Suppressor macrophage (primary cell): ENCODE measurements around the gene DNM1.

Experiments
- DNase-seq, 4 experiments: peaks; one replicate each; pipeline ENCODE4 v3.0.0-alpha.2; 2020 to 2022
- total RNA-seq, 17 experiments: gene quantifications; one replicate each; lab custom pipeline; 2026; ENCODE audit warnings: mixed read lengths in 6 of 17, inconsistent platforms in 3 of 17; lab: John Stamatoyannopoulos, UW

Gene DNM1
- total RNA-seq: 0.42 to 8.7 (median 2.9) reads per million in 17 experiments

DNA sequence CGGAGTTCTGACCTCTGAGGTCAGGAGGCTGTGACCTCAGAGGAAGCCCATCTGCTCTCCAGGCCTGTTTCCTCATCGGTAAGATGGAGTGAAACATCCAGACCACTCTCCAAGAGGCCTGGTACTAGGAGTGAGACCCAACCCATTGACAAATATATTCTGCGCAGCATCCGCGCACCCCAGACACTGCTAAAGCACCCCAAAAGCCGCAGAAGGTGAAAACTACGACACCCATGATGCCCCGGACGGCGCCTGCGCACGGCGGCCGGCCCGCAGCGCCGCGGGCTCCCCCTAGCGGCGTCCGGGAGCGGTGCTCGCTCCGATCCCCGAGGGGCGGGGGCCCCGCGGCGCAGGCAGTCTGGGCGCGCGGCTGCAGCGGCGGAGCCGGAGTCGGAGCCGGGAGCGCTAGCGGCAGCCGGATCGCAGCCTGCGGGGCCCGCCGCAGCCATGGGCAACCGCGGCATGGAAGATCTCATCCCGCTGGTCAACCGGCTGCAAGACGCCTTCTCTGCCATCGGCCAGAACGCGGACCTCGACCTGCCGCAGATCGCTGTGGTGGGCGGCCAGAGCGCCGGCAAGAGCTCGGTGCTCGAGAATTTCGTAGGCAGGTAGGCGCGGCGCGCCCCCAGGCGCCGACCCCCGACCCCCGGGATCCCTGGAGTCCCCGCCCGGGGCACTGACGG, at the start of gene DNM1:
Gene DNM1, plus strand, starts transcription at position 356 of the 683 bp plus-strand sequence. Its CDS starts 92 bp downstream, at position 448.
- peak; percentile 75 to 91 (median 86) for DNase-seq

DNA sequence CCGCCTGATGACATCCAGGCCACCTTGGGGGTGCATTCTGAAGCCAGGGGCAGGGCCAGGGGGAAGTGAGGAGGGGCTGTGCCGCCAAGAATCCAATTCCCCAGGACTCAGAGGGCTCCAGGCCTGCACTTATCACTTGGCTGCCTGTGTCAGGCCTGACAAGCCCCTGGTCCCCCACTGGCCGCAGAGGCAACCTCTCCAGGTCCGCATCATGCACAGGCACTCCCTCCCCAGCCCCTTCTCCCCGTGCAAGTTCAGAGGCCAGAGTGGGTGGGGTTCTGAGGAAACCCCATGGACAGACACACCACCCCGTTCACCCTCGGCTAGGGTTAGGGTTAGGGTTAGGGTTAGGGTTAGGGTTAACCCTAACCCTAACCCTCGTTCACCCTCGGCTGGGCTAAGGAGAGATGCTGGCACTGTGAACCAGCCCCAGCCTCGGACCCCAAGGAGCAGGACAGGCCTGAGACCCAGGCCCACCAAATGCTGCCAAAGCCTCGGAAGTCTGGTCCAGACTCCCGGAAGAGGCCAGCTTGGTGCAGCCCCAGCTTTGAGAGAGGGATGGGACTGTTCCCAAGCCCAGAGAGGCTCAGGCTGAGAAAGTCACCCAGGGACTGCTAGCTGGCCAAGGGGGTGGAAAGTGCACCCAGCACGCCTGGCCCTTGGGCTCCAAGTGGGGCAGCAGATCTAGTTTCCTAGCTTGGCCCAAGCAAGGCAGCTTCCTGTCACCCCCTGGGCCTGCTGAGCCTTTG, 49.1 kb upstream of the DNM1 start:
- DNase-seq: no peak

DNA sequence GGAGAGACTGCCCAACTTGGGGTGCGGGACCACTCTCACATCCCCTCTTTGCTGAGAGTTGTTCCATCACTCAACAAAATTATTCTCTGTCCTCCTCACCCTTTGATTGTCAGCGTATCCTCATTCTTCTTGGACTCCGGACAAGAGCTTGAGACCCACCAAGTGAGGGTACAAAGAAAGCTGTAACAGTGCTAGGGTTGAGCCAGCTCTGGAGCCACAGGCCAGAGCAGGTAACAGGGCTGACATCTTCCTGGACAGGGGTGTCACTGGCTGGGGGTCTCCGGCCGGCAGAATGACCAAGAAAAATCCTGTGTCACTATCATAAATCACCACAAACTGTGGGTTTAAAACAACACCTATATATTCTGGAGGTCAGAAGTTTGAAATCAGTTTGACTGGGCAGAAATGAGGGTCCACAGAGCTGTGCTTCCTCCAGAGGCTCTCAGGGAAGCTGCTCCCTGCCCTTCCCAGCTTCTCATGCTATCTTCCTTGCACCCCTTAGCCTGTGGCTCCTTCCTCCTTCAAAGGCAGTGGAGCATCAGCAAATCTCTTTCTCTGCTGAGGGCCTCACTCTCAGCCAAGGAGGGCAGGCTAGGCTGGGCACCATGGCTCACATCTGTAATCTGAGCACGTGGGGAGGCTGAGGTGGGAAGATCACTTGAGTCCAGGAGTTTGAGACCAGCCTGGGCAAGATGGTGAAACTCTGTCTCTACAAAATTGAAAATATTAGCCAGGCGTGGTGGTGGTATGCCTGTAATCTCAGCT, 47.3 kb upstream of the DNM1 start:
- no peak for DNase-seq

DNA sequence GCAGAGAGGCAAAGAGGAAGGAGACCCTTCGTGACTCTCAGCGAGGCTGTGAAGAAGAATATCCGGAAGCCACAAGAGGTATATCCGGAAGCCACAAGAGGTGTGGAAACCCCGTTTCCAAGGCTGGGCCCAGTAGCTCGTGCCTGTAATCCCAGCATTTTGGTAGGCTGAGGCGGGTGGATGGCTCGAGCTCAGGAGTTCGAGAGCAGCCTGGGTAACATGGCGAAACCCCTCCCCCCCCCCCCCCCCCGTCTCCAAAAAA, 43.7 kb upstream of the DNM1 start:
- peak; percentile 36 to 59 (median 49) for DNase-seq

DNA sequence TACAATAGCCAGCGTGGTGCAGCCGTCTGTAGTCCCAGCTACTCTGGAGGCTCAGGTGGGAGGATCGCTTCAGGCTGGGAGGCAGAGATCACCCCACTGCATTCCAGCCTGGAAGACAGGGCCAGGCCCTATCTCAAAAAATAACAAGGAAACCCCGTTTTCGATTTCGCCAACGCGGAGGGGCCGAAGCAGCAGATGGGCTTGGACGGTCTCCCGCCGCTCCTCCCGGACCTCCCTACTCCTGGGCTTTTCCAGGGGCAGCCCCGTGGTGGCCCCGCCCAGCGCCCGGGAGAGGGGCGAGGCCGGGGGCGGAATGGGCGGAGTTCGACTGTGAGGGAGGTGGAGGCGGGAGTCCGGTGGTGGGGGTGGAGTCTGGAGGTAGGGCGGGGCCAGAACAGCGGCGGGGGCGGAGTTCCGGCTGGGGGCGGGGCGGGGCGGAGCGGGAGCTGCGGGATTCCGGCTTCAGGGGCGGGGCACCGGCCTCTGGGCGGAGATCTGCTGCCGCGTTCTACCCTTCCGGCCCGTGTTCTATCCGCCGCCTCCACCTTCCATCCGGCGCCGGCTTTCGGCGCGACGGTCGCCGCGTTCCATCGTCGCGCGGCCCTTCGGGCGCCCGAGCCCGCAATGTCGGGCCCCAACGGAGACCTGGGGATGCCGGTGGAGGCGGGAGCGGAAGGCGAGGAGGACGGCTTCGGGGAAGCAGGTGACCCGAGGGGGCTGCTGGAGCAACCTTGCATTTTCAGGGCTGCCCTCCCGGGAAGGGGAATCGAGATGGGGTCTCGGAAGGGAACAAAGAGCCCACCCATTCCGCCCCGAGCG, 43.2 kb upstream of the DNM1 start, which contains the start of gene BBLN:
Gene BBLN, plus strand, starts transcription at position 482 of the 819 bp plus-strand sequence. Its CDS starts 143 bp downstream, at position 625.
- DNase-seq: peak; percentile 87 to 97 (median 92)

DNA sequence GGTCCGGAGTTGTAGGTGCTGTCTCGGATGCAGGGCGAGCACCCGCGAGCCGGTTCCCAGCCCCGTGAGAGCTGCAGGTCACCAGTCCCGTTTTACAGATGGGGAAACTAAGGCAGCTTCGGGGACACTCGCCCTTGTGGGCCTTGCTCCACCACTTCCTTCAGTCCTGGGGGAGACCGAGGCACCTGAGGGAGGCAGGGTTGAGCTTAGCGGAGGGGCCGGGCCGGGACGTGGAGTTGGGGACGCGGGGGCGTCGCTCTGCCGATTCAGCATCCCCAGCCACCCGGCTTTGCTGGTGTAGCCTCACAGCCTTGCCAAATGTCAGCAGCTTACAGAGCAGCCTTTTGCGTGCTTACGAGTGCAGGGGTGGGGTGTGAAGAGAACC, 42.6 kb upstream of the DNM1 start:
- peak; percentile 58 to 80 (median 74) for DNase-seq

DNA sequence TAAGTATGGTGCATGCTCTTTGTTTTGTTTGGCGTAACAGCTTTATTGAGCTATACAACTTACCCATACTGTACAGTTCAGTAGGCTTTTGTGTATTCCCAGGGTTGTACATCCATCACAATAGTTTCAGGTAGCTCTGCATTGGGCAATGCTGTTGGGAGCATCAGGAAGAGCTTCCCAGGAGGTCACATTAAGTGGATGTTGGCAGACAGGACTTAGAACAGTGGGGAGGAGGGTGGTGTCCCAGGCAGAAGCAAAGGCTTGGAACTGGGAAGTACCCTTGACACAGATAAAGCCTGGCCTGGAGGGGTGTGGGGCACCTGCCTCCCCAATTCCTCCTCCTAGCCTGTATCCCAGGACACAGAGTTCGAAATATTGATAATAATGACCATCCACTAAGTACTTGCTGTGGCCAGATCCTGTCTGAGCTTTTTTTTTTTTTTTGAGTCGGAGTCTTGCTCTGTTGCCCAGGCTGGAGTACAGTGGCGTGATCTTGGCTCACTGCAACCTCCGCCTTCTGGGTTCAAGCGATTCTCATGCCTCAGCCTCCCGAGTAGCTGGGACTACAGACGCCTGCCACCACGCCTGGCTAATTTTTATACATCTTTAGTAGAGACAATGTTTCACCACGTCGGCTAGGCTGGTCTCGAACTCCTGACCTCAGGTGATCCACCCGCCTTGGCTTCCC, 41.8 kb upstream of the DNM1 start:
- DNase-seq: peak in 3 of 4 experiments; percentile 20 to 27 (median 23)

DNA sequence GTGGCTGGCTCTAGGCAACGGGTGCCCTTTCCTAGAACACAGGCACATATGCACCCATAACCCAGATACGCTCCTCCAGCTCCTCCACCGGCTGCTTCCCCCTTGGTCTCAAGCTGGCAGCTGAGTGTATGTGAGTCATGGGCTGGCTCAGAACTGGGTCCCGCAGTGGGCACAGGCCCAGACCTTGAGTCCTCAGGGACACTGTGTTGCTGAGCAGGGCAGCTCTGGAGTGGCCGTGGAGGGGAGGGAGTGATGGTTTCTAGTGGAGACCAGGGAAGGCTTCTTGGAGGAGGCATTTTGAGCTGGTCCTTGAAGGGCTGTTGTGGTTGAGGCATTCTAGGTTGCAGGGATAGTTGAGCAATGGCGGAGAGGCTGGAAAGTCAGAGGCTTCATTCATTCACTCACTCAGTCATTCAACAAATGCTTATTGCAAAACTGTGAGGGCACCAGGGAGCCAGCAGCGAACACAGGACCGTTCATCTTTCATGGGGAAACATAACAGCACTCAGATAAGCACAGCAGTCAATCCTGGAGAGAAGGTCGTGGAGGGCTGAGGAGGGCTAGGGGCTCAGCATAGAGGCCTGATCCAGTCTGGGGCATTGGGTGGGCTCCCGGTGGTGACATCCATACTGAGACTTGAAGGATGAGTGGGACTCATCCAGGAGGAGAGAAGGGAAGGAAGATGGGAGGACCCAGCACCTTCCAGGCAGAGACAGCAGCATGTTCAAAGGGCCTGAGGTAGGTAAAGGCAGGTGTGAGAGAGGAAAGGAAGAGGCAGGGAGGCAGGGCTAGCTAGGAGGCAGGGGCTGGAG, 40.8 kb upstream of the DNM1 start:
- peak in 3 of 4 experiments; percentile 19 to 36 (median 30) for DNase-seq

DNA sequence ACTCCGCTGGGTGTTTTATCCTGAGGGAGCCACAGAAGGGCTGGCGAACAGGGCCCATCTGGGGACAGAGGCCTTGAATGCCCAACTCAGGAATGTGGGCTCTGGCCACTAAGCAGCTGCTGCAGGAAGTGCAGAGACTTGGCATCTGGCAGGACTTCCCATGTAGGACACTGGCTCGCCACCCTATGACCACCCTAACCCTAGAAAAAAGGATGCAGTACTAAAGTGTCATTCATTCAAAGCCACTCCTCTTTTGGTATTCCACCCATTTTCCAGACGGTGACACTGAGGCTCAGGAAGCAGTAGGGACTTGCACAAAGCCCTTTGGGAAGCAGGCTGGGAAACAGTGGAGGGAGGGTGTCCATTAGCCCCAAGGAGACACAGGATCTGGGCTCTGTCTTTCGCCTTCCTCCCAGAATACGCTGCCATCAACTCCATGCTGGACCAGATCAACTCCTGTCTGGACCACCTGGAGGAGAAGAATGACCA, 40.1 kb upstream of the DNM1 start:
- no peak for DNase-seq

DNA sequence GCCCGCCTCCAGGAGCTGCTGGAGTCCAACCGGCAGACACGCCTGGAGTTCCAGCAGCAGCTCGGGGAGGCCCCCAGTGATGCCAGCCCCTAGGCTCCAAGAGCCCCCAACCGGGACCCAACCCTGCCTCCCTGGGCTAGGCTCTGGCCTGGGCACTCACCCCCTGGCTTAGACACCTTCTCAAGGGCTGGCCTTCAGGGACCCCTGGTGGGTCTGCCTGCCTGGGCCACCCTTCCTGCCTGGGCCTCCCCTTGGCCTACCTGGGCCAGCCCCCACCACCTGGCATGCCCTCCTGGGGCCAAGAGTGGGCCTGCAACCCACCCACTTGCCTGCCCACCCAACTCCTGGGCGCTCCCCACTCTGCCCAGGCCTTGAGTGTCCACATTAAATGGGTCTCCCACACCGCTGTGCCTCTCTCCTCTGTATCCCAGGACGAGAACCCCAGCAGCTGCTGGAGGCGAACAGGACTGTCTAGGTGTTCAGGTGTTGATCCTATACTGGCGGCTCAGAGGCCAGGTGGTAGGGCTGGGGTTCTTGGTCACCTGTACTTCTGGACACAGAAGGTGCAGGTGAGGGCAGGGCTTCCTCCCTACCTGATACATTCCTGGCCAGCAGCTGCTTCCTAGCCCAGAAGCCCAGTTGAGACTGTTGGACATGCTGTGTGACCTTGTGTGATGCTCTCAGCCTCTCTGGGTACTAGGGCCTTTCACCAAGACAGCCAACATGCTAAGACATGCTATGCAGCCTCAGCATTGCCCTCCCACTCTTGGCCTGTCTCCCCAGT, 39.5 kb upstream of the DNM1 start:
- DNase-seq: no peak

DNA sequence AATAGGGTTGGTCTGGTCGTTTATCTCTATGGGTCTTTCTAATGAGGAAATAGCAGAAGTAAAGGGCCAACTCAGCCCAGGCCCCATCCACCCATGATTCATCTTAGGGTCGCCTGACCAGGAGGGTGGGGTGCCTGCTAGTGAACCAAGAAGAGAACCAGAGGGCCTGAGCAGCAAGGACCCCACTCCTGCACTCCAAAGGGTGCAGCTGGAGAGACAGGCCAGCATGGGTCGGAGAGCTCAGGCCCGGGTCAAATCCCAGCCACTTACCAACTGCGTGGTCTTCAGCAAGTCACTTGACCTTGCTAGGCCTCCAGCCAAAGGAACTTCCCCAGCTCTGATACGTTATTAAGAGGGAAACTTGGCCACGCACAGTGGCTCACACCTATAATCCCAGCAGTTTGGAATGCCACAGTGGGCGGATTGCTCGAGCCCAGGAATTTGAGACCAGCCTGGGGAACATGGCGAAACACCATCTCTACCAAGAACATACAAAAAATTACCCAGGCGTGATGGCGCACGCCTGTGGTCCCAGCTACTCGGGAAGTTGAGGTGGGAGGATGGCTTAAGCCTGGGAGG, 38.8 kb upstream of the DNM1 start:
- DNase-seq: peak; percentile 37 to 63 (median 52)

DNA sequence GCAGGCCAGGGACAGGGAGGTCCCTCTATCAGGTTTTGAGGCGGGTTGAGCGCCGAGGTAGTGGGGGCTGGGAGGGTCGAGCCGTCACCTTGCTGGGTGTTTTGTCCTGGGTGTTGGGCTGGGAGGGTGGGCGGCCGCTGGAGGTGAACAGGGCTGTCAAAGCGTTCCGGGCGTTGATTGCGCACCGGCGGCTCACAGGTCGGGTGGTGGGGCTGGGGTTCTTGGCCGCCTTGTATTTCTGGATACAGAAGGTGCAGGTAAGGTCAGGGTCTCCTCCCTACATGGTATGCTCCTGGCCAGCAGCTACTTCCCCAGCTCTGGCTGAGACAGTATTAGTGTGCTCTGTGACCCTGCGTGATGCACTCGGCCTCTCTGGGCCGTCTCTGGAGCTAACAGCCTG, 37.0 kb upstream of the DNM1 start:
- no peak for DNase-seq

DNA sequence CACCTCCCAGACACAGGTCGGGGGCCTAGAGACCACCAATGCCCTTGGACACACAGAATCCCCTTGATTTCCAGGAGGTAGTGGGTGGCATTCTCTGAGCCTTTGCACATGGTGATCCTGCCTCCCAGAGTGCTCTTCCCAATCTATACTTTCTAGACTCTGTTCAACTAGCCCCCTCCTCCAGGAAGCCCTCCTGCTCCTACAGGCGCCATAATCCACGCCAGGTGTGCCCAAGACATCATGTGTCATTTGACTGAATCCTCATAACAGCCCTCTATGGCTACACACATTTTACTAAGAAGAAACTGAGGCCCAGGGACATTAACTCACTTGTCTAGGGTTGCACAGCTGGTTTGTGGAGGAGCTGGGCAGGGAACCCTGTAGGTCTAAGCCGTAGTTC, 36.0 kb upstream of the DNM1 start:
- no peak for DNase-seq

DNA sequence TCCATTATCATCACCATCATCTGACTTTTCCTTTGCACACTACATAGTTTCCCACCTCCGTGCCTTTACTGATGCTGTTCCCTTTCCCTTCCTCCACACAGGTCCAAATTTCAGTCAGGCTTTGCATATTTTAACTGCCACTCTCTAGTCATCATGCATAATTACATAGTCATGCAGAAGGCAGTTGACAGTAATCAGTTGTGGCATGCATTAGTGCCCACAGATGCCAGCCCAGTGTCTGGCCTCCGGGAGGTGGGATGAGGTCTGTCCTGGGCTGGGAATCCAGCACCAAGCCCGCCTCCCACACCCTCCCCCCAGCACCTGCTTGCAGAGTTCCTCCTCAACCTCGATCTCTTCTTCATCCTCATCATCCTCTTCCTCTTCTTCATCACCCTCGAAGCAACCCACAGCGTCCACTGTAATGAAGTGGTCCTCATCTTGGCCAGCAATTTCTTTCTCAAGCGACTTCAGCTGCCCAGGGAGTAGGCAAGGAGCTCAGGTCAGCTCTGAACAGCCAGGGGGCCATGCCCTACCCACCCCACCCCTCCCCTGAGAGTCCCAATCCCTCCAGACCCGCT, 34.4 kb upstream of the DNM1 start:
- no peak for DNase-seq

DNA sequence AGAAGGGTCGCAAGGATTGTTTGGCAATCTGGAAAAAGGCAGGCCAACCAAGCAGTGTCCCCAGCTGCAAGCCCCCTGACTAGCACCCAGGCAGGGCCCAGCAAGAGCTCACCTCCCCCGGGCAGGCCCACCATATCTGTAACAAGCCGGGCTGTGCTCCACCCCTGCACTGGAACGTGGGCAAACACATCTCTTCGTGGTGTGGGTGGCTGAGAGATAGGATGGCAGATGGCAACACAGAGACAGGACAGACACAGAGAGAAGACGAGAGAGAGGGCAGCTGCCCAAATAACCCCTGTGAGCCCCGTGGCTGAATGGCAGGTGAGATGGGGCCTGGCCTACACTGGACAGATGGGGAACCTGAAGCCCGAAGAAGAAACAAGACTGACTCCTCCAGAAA, 33.7 kb upstream of the DNM1 start:
- no peak for DNase-seq

DNA sequence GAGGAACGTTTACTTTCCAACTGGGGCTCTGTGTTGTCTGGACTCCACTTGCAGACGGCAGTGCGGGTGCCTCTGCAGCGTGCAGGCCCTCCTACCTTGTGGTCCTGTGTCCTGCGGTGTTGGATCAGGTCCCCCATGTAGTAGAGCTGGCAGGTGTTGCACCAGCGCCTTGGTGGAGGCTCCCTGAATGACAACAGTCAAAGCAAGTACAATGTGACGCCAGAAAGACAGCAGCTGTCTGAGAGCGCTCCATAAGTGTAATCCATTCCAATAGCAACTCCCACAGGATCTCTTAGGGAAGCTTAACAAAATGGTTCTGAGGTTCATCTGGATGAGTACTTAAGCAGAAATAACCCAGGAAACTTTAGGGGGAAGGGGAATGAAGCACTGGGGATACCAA, 33.3 kb upstream of the DNM1 start:
- no peak for DNase-seq

DNA sequence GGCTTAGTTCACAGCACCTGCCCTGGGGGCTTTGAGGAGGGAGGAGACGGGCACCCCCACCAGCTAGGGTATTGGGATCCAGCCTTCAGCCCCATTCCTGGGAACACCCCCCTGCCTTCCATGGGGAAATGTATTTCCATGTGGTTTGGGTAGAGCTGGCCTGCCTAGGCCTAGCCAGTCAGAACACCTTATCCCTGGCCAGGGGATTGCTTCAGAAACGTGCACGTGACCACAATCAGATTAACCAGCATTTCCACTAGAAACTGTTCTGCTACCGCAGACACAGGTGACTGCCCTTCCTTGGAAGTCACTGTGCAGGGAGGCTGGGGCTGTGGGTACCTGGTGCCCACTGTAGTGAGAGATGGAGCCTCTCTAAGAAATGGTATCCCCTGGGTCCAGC, 29.1 kb upstream of the DNM1 start:
- DNase-seq: no peak

DNA sequence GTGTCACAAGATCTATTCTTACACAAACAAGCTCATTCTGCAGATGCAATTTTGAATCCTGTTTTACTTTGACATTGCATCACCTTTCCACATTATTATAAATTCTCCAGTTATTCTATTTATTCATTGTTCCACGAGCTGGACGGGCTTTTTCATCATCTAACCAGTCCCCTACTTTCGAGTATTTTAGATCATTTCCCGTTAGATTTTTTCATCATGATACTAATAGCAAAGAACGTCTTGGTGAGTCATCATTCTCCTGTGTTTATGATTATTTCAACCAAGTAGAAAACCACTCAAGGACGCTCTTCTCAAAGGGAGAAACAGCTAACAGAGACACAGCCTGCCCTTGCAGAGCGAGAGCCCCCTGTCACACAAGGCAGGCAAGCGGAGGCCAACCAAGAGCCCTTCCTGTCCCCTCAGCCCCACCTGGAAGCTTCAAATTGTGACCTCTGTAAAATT, 28.0 kb upstream of the DNM1 start:
- no peak for DNase-seq

DNA sequence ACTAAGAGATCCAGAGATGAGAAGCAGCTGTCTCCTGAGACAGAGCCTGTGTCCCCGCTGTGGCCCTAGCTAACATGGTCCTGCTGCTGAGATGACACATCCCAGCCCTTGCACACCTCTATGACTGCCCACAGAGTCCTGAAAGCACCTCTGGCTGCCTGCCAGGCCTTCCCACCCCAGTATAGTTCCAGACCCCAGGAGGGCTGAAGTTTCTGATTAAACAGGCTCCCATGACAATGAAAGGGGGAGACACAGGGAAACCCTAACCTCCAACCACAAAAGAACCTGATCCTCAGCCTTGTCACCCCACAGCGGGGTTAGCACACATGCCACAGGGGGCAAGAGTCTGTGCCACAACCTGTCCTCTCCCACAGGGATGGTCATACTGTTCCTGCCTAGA, 27.5 kb upstream of the DNM1 start:
- DNase-seq: no peak
